Lower leg skin (tissue), 3 donors: ENCODE data around the gene EML5.

ENCODE experiments used
- CTCF ChIP-seq, 3 donors: fragments of 450-650 bp; IDR thresholded peaks; one replicate each; pipeline ENCODE4 v1.5.1; 2016; ENCODE audit warnings: antibody characterized with exemption in 3 of 3, mild to moderate bottlenecking in 3 of 3, moderate library complexity in 2 of 3
- POLR2A ChIP-seq, 2 donors: fragments of 450-650 bp; IDR thresholded peaks; one replicate each; pipeline ENCODE4 v1.6.1; 2016 to 2017; ENCODE audit warnings: antibody characterized with exemption in 2 of 2, mild to moderate bottlenecking in 1 of 2, moderate library complexity in 1 of 2

GRCh38 chr14:88710709-88711108 lies 82.0 kb downstream of the EML5 start:
- TF ChIP-seq CTCF (IDR thresholded peaks at IDR 0.05) (no peak), POLR2A (IDR thresholded peaks at IDR 0.05) (no peak)
